ENCODE measurements around the gene TNK1. TPM values are rescaled to one million over a fixed set of nuclear protein-coding genes. Genes with fewer than 3 reads are reported as not detected.

Gene TNK1
- total RNA-seq, 1 donor from 2014 or later = 0.22 TPM

DNA sequence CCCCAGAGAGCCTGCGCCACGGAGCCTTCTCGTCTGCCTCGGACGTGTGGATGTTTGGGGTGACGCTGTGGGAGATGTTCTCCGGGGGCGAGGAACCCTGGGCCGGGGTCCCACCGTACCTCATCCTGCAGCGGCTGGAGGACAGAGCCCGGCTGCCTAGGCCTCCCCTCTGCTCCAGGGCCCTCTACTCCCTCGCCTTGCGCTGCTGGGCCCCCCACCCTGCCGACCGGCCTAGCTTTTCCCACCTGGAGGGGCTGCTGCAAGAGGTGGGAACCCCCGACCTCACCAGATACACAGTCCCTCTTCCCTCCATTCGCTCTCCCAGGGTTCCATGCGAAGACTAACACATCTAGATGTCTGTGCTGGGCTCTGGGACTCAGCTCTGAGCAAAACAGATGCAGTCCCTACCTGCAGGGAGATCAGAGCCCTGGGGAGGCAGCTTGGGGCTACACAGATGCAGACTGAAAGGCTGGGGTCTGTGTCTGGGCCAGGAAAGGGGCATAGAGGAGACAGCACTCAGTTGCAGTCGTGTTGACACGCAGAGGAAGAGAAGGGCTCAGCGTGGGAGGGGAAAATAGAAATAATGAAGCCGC lies 3.7 kb downstream of the TNK1 start:
- H3K27ac Mint-ChIP-seq (ENCODE audit: unreplicated experiment) = no peak overlapping the region
- no peaks in the 10 kb centered on the region for H3K9me3 Mint-ChIP-seq (ENCODE audit: low read depth)
- no peak for DNase-seq (ENCODE audit: low spot score)
- peaks cover 3% of the 10 kb centered on the region for H3K36me3 Mint-ChIP-seq (ENCODE audit: low read depth)
- H3K4me1 Mint-ChIP-seq (ENCODE audit: low read depth) = peaks cover 17% of the 10 kb centered on the region
- H3K27me3 Mint-ChIP-seq (ENCODE audit: low read depth) = peaks cover 30% of the 10 kb centered on the region
- peak overlapping the region; percentile 55 for H3K4me3 Mint-ChIP-seq (ENCODE audit: unreplicated experiment)
- TF ChIP-seq CTCF (IDR thresholded peaks at IDR 0.05) = no peak

DNA sequence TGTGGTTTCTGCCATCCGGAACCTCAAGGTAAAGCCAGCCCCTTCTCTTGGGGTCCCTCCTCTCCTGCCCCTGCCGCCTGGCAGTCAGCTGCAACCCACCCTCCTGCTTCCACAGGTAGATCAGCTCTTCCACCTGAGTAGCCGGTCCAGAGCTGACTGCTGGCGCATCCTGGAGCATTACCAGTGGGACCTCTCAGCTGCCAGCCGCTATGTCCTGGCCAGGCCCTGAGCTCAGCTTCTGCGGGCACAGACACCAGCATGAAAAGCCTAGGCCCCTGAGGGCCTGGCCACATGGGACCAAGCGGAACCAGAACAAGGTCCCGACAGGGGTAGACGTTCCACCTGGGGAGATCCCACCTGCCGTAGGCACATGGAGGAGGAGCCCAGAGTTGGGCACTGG lies 8.0 kb downstream of the TNK1 start:
- H3K36me3 Mint-ChIP-seq (ENCODE audit: low read depth) = peaks cover 10% of the 10 kb centered on the region
- peaks cover 16% of the 10 kb centered on the region for H3K4me1 Mint-ChIP-seq (ENCODE audit: low read depth)
- H3K4me3 Mint-ChIP-seq (ENCODE audit: unreplicated experiment) = no peak overlapping the region
- DNase-seq (ENCODE audit: low spot score) = no peak
- H3K27me3 Mint-ChIP-seq (ENCODE audit: low read depth) = no peaks in the 10 kb centered on the region
- H3K9me3 Mint-ChIP-seq (ENCODE audit: low read depth) = no peaks in the 10 kb centered on the region
- no peak for TF ChIP-seq CTCF (IDR thresholded peaks at IDR 0.05)
- H3K27ac Mint-ChIP-seq (ENCODE audit: unreplicated experiment) = no peak overlapping the region

GRCh38 chr17:7389924-7390910 lies 9.3 kb downstream of the TNK1 start:
- no peaks in the 10 kb centered on the region for H3K9me3 Mint-ChIP-seq (ENCODE audit: low read depth)
- no peak for DNase-seq (ENCODE audit: low spot score)
- peaks cover 10% of the 10 kb centered on the region for H3K36me3 Mint-ChIP-seq (ENCODE audit: low read depth)
- no peak overlapping the region for H3K4me3 Mint-ChIP-seq (ENCODE audit: unreplicated experiment)
- no peak overlapping the region for H3K27ac Mint-ChIP-seq (ENCODE audit: unreplicated experiment)
- H3K4me1 Mint-ChIP-seq (ENCODE audit: low read depth) = peaks cover 16% of the 10 kb centered on the region
- TF ChIP-seq CTCF (IDR thresholded peaks at IDR 0.05) = no peak
- no peaks in the 10 kb centered on the region for H3K27me3 Mint-ChIP-seq (ENCODE audit: low read depth)

DNA sequence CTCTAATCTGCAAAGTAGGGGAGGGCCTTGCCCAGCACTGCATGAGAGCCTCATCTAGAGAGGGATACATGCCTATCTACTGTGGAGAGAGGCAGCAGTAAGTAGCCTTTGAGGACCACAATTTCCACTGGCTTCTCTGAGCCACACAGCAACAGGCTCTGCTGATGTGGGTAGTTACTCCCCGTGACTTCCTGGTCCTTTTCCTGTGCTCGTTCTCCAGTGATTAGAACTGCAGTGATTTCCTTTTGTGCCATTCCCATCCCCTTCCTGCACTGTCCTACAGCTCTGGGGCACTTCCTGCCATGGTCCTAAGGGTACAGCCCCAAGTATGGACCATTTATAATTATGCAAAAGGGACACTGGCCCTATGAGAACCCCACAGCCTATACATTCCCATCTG lies 10.4 kb downstream of the TNK1 start:
- Mint-ChIP-seq H3K4me3 (ENCODE audit: unreplicated experiment) (no peak overlapping the region), H3K9me3 (ENCODE audit: low read depth) (no peaks in the 10 kb centered on the region), H3K27ac (ENCODE audit: unreplicated experiment) (no peak overlapping the region), H3K36me3 (ENCODE audit: low read depth) (peaks cover 10% of the 10 kb centered on the region), H3K27me3 (ENCODE audit: low read depth) (no peaks in the 10 kb centered on the region), H3K4me1 (ENCODE audit: low read depth) (peaks cover 20% of the 10 kb centered on the region)
- no peak for TF ChIP-seq CTCF (IDR thresholded peaks at IDR 0.05)
- no peak for DNase-seq (ENCODE audit: low spot score)

- Mint-ChIP-seq H3K27ac (ENCODE audit: unreplicated experiment) (no peak overlapping the region), H3K4me3 (ENCODE audit: unreplicated experiment) (peak overlapping the region; percentile 91), H3K27me3 (ENCODE audit: low read depth) (no peaks in the 10 kb centered on the region), H3K9me3 (ENCODE audit: low read depth) (no peaks in the 10 kb centered on the region), H3K36me3 (ENCODE audit: low read depth) (peaks cover 8% of the 10 kb centered on the region), H3K4me1 (ENCODE audit: low read depth) (peaks cover 20% of the 10 kb centered on the region)
- no peak for DNase-seq (ENCODE audit: low spot score)
- no peak for TF ChIP-seq CTCF (IDR thresholded peaks at IDR 0.05)
Measured at GRCh38 chr17:7392696-7393612, 12.1 kb downstream of the TNK1 start.

Data from chondrocyte (in vitro differentiated cells).